HEK293 (cell line): ENCODE measurements around the gene CTXN2.

Source experiments
- GLI4 ChIP-seq: fragments of 450-650 bp; formaldehyde crosslinking; IDR thresholded peaks from 2 replicates; pipeline ENCODE4 v1.5.1; 2016; ENCODE audit warnings: missing biosample characterization, missing genetic modification characterization
- KLF7 ChIP-seq: fragments of 450-650 bp; formaldehyde crosslinking; IDR thresholded peaks from 2 replicates; pipeline ENCODE4 v1.5.1; 2016; ENCODE audit warnings: missing biosample characterization, missing genetic modification characterization, borderline replicate concordance
- YY1 ChIP-seq: fragments of 450-650 bp; formaldehyde crosslinking; IDR thresholded peaks from 2 replicates; pipeline ENCODE4 v1.5.1; 2018; ENCODE audit warnings: missing biosample characterization, missing genetic modification characterization
- ZNF239 ChIP-seq: fragments of 450-650 bp; formaldehyde crosslinking; IDR thresholded peaks from 2 replicates; pipeline ENCODE4 v1.5.1; 2016; ENCODE audit warnings: missing biosample characterization, missing genetic modification characterization
- ZNF335 ChIP-seq: fragments of 450-650 bp; formaldehyde crosslinking; conservative IDR thresholded peaks from 2 replicates; pipeline ENCODE4 v1.5.1; 2016; ENCODE audit warnings: missing biosample characterization, missing genetic modification characterization
- ZNF623 ChIP-seq: fragments of 450-650 bp; formaldehyde crosslinking; IDR thresholded peaks from 2 replicates; pipeline ENCODE4 v1.5.1; 2016; ENCODE audit warnings: missing biosample characterization, missing genetic modification characterization
- ZNF747 ChIP-seq: fragments of 450-650 bp; formaldehyde crosslinking; IDR thresholded peaks from 2 replicates; pipeline ENCODE4 v1.5.1; 2016; ENCODE audit warnings: missing biosample characterization, missing genetic modification characterization
- TF ChIP-seq, protein P1 (sequence below): fragments of 450-650 bp; formaldehyde crosslinking; IDR thresholded peaks from 2 replicates; pipeline ENCODE4 v1.5.1; 2016; ENCODE audit warnings: missing biosample characterization, missing genetic modification characterization
- TF ChIP-seq, protein P2 (sequence below): fragments of 450-650 bp; formaldehyde crosslinking; IDR thresholded peaks from 2 replicates; pipeline ENCODE4 v1.5.1; 2016; ENCODE audit warnings: missing biosample characterization, missing genetic modification characterization
- TF ChIP-seq, protein P3 (sequence below): fragments of 450-650 bp; formaldehyde crosslinking; IDR thresholded peaks from 2 replicates; pipeline ENCODE4 v1.5.1; 2016; ENCODE audit warnings: missing biosample characterization, missing genetic modification characterization
- TF ChIP-seq, protein P4 (sequence below): fragments of 450-650 bp; formaldehyde crosslinking; IDR thresholded peaks from 2 replicates; pipeline ENCODE4 v1.5.1; 2016; ENCODE audit warnings: missing biosample characterization, missing genetic modification characterization
- TF ChIP-seq, protein P5 (sequence below): fragments of 450-650 bp; formaldehyde crosslinking; IDR thresholded peaks from 2 replicates; pipeline ENCODE4 v1.5.1; 2016; ENCODE audit warnings: missing biosample characterization, missing genetic modification characterization, low read depth

DNA sequence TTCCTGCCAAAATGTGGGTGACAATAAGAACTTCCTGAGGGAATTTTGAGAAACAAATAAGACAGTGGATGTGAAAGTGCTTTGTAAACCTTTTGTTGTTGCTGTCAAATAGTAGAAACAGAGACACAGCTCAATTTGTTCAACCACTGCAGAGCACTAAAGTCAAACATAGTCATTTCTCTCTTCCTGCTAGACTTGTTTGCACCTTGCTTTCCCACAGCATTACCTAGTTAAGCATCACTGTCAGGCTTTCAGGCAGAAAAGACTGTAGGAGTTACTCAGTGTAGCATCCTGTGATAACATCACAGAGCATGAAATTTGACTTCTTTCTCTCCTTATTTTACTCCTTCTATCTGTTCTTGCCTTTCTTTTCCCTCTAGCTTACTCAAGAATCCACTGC, 41.8 kb downstream of the CTXN2 start:
- TF ChIP-seq, protein P1, sequence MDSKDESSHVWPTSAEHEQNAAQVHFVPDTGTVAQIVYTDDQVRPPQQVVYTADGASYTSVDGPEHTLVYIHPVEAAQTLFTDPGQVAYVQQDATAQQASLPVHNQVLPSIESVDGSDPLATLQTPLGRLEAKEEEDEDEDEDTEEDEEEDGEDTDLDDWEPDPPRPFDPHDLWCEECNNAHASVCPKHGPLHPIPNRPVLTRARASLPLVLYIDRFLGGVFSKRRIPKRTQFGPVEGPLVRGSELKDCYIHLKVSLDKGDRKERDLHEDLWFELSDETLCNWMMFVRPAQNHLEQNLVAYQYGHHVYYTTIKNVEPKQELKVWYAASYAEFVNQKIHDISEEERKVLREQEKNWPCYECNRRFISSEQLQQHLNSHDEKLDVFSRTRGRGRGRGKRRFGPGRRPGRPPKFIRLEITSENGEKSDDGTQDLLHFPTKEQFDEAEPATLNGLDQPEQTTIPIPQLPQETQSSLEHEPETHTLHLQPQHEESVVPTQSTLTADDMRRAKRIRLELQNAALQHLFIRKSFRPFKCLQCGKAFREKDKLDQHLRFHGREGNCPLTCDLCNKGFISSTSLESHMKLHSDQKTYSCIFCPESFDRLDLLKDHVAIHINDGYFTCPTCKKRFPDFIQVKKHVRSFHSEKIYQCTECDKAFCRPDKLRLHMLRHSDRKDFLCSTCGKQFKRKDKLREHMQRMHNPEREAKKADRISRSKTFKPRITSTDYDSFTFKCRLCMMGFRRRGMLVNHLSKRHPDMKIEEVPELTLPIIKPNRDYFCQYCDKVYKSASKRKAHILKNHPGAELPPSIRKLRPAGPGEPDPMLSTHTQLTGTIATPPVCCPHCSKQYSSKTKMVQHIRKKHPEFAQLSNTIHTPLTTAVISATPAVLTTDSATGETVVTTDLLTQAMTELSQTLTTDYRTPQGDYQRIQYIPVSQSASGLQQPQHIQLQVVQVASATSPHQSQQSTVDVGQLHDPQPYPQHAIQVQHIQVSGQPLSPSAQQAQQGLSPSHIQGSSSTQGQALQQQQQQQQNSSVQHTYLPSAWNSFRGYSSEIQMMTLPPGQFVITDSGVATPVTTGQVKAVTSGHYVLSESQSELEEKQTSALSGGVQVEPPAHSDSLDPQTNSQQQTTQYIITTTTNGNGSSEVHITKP (tag by site-specific recombination) = no peak
- TF ChIP-seq, protein P2, sequence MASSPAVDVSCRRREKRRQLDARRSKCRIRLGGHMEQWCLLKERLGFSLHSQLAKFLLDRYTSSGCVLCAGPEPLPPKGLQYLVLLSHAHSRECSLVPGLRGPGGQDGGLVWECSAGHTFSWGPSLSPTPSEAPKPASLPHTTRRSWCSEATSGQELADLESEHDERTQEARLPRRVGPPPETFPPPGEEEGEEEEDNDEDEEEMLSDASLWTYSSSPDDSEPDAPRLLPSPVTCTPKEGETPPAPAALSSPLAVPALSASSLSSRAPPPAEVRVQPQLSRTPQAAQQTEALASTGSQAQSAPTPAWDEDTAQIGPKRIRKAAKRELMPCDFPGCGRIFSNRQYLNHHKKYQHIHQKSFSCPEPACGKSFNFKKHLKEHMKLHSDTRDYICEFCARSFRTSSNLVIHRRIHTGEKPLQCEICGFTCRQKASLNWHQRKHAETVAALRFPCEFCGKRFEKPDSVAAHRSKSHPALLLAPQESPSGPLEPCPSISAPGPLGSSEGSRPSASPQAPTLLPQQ = no peak
- TF ChIP-seq, protein P3, sequence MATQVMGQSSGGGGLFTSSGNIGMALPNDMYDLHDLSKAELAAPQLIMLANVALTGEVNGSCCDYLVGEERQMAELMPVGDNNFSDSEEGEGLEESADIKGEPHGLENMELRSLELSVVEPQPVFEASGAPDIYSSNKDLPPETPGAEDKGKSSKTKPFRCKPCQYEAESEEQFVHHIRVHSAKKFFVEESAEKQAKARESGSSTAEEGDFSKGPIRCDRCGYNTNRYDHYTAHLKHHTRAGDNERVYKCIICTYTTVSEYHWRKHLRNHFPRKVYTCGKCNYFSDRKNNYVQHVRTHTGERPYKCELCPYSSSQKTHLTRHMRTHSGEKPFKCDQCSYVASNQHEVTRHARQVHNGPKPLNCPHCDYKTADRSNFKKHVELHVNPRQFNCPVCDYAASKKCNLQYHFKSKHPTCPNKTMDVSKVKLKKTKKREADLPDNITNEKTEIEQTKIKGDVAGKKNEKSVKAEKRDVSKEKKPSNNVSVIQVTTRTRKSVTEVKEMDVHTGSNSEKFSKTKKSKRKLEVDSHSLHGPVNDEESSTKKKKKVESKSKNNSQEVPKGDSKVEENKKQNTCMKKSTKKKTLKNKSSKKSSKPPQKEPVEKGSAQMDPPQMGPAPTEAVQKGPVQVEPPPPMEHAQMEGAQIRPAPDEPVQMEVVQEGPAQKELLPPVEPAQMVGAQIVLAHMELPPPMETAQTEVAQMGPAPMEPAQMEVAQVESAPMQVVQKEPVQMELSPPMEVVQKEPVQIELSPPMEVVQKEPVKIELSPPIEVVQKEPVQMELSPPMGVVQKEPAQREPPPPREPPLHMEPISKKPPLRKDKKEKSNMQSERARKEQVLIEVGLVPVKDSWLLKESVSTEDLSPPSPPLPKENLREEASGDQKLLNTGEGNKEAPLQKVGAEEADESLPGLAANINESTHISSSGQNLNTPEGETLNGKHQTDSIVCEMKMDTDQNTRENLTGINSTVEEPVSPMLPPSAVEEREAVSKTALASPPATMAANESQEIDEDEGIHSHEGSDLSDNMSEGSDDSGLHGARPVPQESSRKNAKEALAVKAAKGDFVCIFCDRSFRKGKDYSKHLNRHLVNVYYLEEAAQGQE (tag by site-specific recombination) = no peak
- TF ChIP-seq KLF7 (tag by site-specific recombination) = no peak
- TF ChIP-seq, protein P4, sequence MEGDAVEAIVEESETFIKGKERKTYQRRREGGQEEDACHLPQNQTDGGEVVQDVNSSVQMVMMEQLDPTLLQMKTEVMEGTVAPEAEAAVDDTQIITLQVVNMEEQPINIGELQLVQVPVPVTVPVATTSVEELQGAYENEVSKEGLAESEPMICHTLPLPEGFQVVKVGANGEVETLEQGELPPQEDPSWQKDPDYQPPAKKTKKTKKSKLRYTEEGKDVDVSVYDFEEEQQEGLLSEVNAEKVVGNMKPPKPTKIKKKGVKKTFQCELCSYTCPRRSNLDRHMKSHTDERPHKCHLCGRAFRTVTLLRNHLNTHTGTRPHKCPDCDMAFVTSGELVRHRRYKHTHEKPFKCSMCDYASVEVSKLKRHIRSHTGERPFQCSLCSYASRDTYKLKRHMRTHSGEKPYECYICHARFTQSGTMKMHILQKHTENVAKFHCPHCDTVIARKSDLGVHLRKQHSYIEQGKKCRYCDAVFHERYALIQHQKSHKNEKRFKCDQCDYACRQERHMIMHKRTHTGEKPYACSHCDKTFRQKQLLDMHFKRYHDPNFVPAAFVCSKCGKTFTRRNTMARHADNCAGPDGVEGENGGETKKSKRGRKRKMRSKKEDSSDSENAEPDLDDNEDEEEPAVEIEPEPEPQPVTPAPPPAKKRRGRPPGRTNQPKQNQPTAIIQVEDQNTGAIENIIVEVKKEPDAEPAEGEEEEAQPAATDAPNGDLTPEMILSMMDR (tag by site-specific recombination) = no peak
- no peak for TF ChIP-seq YY1
- no peak for TF ChIP-seq ZNF239
- TF ChIP-seq GLI4 = no peak
- TF ChIP-seq ZNF335 (tag by site-specific recombination) = no peak
- TF ChIP-seq, protein P5, sequence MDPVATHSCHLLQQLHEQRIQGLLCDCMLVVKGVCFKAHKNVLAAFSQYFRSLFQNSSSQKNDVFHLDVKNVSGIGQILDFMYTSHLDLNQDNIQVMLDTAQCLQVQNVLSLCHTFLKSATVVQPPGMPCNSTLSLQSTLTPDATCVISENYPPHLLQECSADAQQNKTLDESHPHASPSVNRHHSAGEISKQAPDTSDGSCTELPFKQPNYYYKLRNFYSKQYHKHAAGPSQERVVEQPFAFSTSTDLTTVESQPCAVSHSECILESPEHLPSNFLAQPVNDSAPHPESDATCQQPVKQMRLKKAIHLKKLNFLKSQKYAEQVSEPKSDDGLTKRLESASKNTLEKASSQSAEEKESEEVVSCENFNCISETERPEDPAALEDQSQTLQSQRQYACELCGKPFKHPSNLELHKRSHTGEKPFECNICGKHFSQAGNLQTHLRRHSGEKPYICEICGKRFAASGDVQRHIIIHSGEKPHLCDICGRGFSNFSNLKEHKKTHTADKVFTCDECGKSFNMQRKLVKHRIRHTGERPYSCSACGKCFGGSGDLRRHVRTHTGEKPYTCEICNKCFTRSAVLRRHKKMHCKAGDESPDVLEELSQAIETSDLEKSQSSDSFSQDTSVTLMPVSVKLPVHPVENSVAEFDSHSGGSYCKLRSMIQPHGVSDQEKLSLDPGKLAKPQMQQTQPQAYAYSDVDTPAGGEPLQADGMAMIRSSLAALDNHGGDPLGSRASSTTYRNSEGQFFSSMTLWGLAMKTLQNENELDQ (tag by site-specific recombination) = no peak
- no peak for TF ChIP-seq ZNF623
- no peak for TF ChIP-seq ZNF747
